Measurements from ENCODE around the gene TBC1D3E. TPM values are rescaled to one million over a fixed set of nuclear protein-coding genes. Genes with fewer than 3 reads are reported as not detected.
"Not testable (repeated sequence)": the region's sequence is repeated elsewhere in the genome, so short reads cannot be mapped to it uniquely, and the experiment has no call there.

TBC1D3E gene
- not detected for polyA plus RNA-seq (ENCODE audit: insufficient read length in 3 of 3)

- not testable (repeated sequence) for DNase-seq (ENCODE audit: low read depth in 3 of 3, low spot score in 2 of 3)
Measured at GRCh38 chr17:38127651-38128050, at the start of gene TBC1D3E. TBC1D3E (plus strand) TSS chr17:38127951; CDS start chr17:38129496, 1,545 bp downstream.

- DNase-seq (ENCODE audit: low read depth in 3 of 3, low spot score in 2 of 3): not testable (repeated sequence)
Measured at GRCh38 chr17:38087344-38087743, 40.4 kb upstream of the TBC1D3E start.

- not testable (repeated sequence) for DNase-seq (ENCODE audit: low read depth in 3 of 3, low spot score in 2 of 3)
Measured at GRCh38 chr17:38088120-38088519, 39.6 kb upstream of the TBC1D3E start.

GRCh38 chr17:38094059-38094694 is 33.6 kb upstream of the TBC1D3E start:
- not testable (repeated sequence) for DNase-seq (ENCODE audit: low read depth in 3 of 3, low spot score in 2 of 3)

- not testable (repeated sequence) for DNase-seq (ENCODE audit: low read depth in 3 of 3, low spot score in 2 of 3)
Measured at GRCh38 chr17:38099262-38099661, 28.5 kb upstream of the TBC1D3E start.

GRCh38 chr17:38119829-38120228 is 7.9 kb upstream of the TBC1D3E start:
- not testable (repeated sequence) for DNase-seq (ENCODE audit: low read depth in 3 of 3, low spot score in 2 of 3)

DNA sequence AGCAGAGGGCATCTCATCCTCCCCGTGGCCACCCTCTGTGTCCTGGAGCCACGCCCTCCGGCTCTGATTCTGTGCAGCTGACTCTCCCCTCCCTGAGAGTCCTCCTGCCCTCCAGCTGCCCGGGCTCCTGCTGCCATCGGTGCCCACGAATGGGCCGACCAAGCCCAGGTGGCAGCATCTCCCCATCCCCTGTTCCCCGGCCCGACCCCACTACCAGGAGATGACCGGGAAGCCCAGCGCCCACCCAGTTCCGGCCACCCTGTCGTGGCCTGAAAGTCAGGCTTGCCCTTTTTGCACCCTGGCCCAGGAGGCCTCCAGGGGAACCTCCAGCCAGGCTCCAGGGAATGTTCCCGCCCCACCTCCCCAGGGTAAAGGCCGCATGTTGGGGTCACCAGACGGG is 7.1 kb downstream of the TBC1D3E start:
- DNase-seq (ENCODE audit: low read depth in 3 of 3, low spot score in 2 of 3): not testable (repeated sequence)

Other genes starting within 250 kb of the TBC1D3E start
- 1 to 10 TPM in 1 of 3 donors, not detected in 2; 1.7 TPM for gene TBC1D3K, start 203.5 kb upstream of the TBC1D3E start, polyA plus RNA-seq (ENCODE audit: insufficient read length in 3 of 3)
- gene TBC1D3L, start 138.9 kb upstream of the TBC1D3E start, polyA plus RNA-seq (ENCODE audit: insufficient read length in 3 of 3): 10 to 100 TPM in 2 of 3 donors, 1 to 10 TPM in 1; 9.6 to 14.4 (median 11.6) TPM
- under 1 TPM in 1 of 3 donors, not detected in 2; 0.07 TPM for gene TBC1D3D, start 124.0 kb upstream of the TBC1D3E start, polyA plus RNA-seq (ENCODE audit: insufficient read length in 3 of 3)
- gene TBC1D3C, start 59.3 kb upstream of the TBC1D3E start, polyA plus RNA-seq (ENCODE audit: insufficient read length in 3 of 3): under 1 TPM in 1 of 3 donors, not detected in 2; 0.24 TPM
- gene TBC1D3, start 64.6 kb downstream of the TBC1D3E start, polyA plus RNA-seq (ENCODE audit: insufficient read length in 3 of 3): 1 to 10 TPM in 1 of 3 donors, not detected in 2; 3.5 TPM
- 10 to 100 TPM; 66.6 to 73.1 (median 68.4) TPM for gene MRPL45, start 169.2 kb downstream of the TBC1D3E start, polyA plus RNA-seq (ENCODE audit: insufficient read length in 3 of 3)
- under 1 TPM; 0.03 to 0.07 (median 0.06) TPM for gene GPR179, start 216.0 kb downstream of the TBC1D3E start, polyA plus RNA-seq (ENCODE audit: insufficient read length in 3 of 3)
- gene SOCS7, start 223.9 kb downstream of the TBC1D3E start, polyA plus RNA-seq (ENCODE audit: insufficient read length in 3 of 3): 10 to 100 TPM; 16.8 to 18.6 (median 18.6) TPM